Neuronal stem cell (in vitro differentiated cells): Measurements from ENCODE around the gene MCC.

Experiments
- DNase-seq: peaks from one replicate; pipeline ENCODE4 v3.0.0-alpha.2; 2013; ENCODE audit warnings: low spot score
- H2AFZ ChIP-seq: one replicate; pipeline ENCODE4 v1.6.1; 2013; ENCODE audit warnings: mild to moderate bottlenecking, low read length, inconsistent platforms
- H2AK5ac ChIP-seq: 2 replicates; pipeline ENCODE4 v1.6.1; 2013; ENCODE audit warnings: low read depth, mild to moderate bottlenecking, inconsistent platforms, low read length, moderate library complexity, mixed read lengths
- H2BK120ac ChIP-seq: 2 replicates; pipeline ENCODE4 v1.6.1; 2013; ENCODE audit warnings: low read depth, mild to moderate bottlenecking, inconsistent platforms, low read length, moderate library complexity, mixed read lengths
- H2BK12ac ChIP-seq: one replicate; pipeline ENCODE4 v1.6.1; 2013; ENCODE audit warnings: low read length, inconsistent platforms
- H2BK15ac ChIP-seq: 2 replicates; pipeline ENCODE4 v1.6.1; 2013; ENCODE audit warnings: mild to moderate bottlenecking, low read length, inconsistent platforms, mixed read lengths
- H2BK5ac ChIP-seq: one replicate; pipeline ENCODE4 v1.6.1; 2013; ENCODE audit warnings: inconsistent platforms, mild to moderate bottlenecking, low read length, moderate library complexity
- H3K14ac ChIP-seq: one replicate; pipeline ENCODE4 v1.6.1; 2013; ENCODE audit warnings: low read length, inconsistent platforms
- H3K18ac ChIP-seq: 2 replicates; pipeline ENCODE4 v1.6.1; 2013; ENCODE audit warnings: low read length, inconsistent platforms
- H3K23ac ChIP-seq: 2 replicates; pipeline ENCODE4 v1.6.1; 2013; ENCODE audit warnings: low read depth, mild to moderate bottlenecking, mixed read lengths, low read length, inconsistent platforms; ENCODE audit not compliant: poor library complexity
- H3K27ac ChIP-seq: replicated peaks from 3 replicates; pipeline ENCODE4 v1.5.1; 2013; ENCODE audit warnings: low read length, inconsistent platforms
- H3K27me3 ChIP-seq, 3 experiments: 2 replicates each; pipeline ENCODE4 v1.6.1; 2013; ENCODE audit warnings: low read length in 3 of 3, mild to moderate bottlenecking in 2 of 3, inconsistent platforms in 1 of 3, low read depth in 1 of 3, mixed read lengths in 1 of 3, moderate library complexity in 1 of 3; ENCODE audit not compliant: control insufficient read depth in 3 of 3, insufficient read depth in 3 of 3
- H3K36me3 ChIP-seq, 2 donors: replicated peaks in 1 of 2; 2 replicates each; pipeline ENCODE4 v1.6.1; 2013; ENCODE audit warnings: low read length in 2 of 2; ENCODE audit not compliant: control insufficient read depth in 2 of 2, insufficient read depth in 2 of 2
- H3K4ac ChIP-seq: 2 replicates; pipeline ENCODE4 v1.6.1; 2013; ENCODE audit warnings: inconsistent platforms, mild to moderate bottlenecking, low read length, moderate library complexity
- H3K4me1 ChIP-seq, 2 donors: 1 replicate in 1 of 2; 2 replicates in 1 of 2; pipeline ENCODE4 v1.6.1; 2013; ENCODE audit warnings: low read length in 2 of 2, low read depth in 1 of 2; ENCODE audit not compliant: control insufficient read depth in 2 of 2, insufficient read depth in 1 of 2
- H3K4me2 ChIP-seq: one replicate; pipeline ENCODE4 v1.6.1; 2013; ENCODE audit warnings: mild to moderate bottlenecking, low read length, inconsistent platforms; ENCODE audit not compliant: insufficient read depth, poor library complexity, severe bottlenecking
- H3K4me3 ChIP-seq, 2 donors: 2 replicates each; pipeline ENCODE4 v1.5.1; 2013; ENCODE audit warnings: low read length in 2 of 2, mild to moderate bottlenecking in 2 of 2, inconsistent platforms in 1 of 2, moderate library complexity in 1 of 2
- H3K79me1 ChIP-seq: one replicate; pipeline ENCODE4 v1.6.1; 2013; ENCODE audit warnings: low read depth, mild to moderate bottlenecking, inconsistent platforms, low read length, moderate library complexity
- H3K9ac ChIP-seq: one replicate; pipeline ENCODE4 v1.6.1; 2013; ENCODE audit warnings: mild to moderate bottlenecking, low read depth, low read length, inconsistent platforms; ENCODE audit not compliant: poor library complexity
- H3K9me3 ChIP-seq, 2 donors: replicated peaks in 1 of 2; 2 replicates each; pipeline versions ENCODE3 to v1.6.1; 2013; ENCODE audit warnings: low read length in 2 of 2, mild to moderate bottlenecking in 2 of 2, inconsistent platforms in 1 of 2, low read depth in 1 of 2, mixed read lengths in 1 of 2, moderate library complexity in 1 of 2; ENCODE audit not compliant: control insufficient read depth in 2 of 2, insufficient read depth in 1 of 2
- H4K8ac ChIP-seq: one replicate; pipeline ENCODE4 v1.6.1; 2013; ENCODE audit warnings: low read depth, mild to moderate bottlenecking, inconsistent platforms, low read length, moderate library complexity
- H4K91ac ChIP-seq: one replicate; pipeline ENCODE4 v1.6.1; 2013; ENCODE audit warnings: low read length, low read depth, mild to moderate bottlenecking, inconsistent platforms; ENCODE audit not compliant: poor library complexity
- WGBS, 2 donors: extraction: QIAGEN DNeasy Blood & Tissue Kit; methylation state at CpG; one replicate each; pipeline ENCODE4 v1.1.7; 2013; ENCODE audit warnings: missing lambda C conversion rate in 2 of 2, mixed read lengths in 1 of 2; ENCODE audit not compliant: insufficient read length in 2 of 2, insufficient replicate concordance in 1 of 2; ENCODE audit errors: extremely low coverage in 2 of 2; 5-methylcytosine and 5-hydroxymethylcytosine counted together

MCC gene

GRCh38 chr5:113505181-113505580 is 16.9 kb upstream of the MCC start:
- Histone ChIP-seq H3K79me1 (no peaks in the 10 kb centered on the region), H2BK12ac (no peak overlapping the region), H3K4ac (no peak overlapping the region), H4K8ac (no peak overlapping the region), H3K4me2 (no peak overlapping the region), H3K36me3 (no peaks in the 10 kb centered on the region), H2AFZ (no peak overlapping the region), H3K18ac (no peak overlapping the region), H3K27ac (no peak overlapping the region), H3K4me3 (no peak overlapping the region), H3K23ac (no peak overlapping the region), H2BK120ac (no peak overlapping the region), H2AK5ac (no peak overlapping the region), H3K9ac (no peak overlapping the region), H3K27me3 (no peaks in the 10 kb centered on the region), H3K14ac (no peak overlapping the region), H2BK5ac (no peak overlapping the region), H3K9me3 (no peaks in the 10 kb centered on the region), H3K4me1 (no peaks in the 10 kb centered on the region), H2BK15ac (no peak overlapping the region), H4K91ac (no peak overlapping the region)
- WGBS, 2 donors, result no CpG with 5 or more reads among the region's 5 CpGs
- no peak for DNase-seq

- Histone ChIP-seq H3K4me2 (no peak overlapping the region), H2AFZ (no peak overlapping the region), H4K91ac (no peak overlapping the region), H2BK15ac (no peak overlapping the region), H2BK120ac (no peak overlapping the region), H3K9ac (no peak overlapping the region), H2BK5ac (no peak overlapping the region), H3K4me1 (no peaks in the 10 kb centered on the region), H3K27me3 (no peaks in the 10 kb centered on the region), H2AK5ac (no peak overlapping the region), H3K36me3 (no peaks in the 10 kb centered on the region), H3K27ac (no peak overlapping the region), H3K4ac (no peak overlapping the region), H3K79me1 (no peaks in the 10 kb centered on the region), H3K14ac (no peak overlapping the region), H3K9me3 (no peaks in the 10 kb centered on the region), H2BK12ac (no peak overlapping the region), H3K23ac (no peak overlapping the region), H3K18ac (no peak overlapping the region), H3K4me3 (peak overlapping the region in 1 of 2 donors; percentile 12), H4K8ac (no peak overlapping the region)
- no CpG with 5 or more reads among the region's 1 CpG for WGBS, 2 donors
- no peak for DNase-seq
Observed at GRCh38 chr5:113503146-113503545, 14.9 kb upstream of the MCC start.

GRCh38 chr5:113502073-113502472 is 13.8 kb upstream of the MCC start:
- Histone ChIP-seq H2AFZ (no peak overlapping the region), H2BK120ac (no peak overlapping the region), H3K4me2 (no peak overlapping the region), H3K79me1 (no peaks in the 10 kb centered on the region), H3K4me1 (no peaks in the 10 kb centered on the region), H2AK5ac (no peak overlapping the region), H3K36me3 (no peaks in the 10 kb centered on the region), H3K14ac (no peak overlapping the region), H3K27ac (no peak overlapping the region), H3K4me3 (no peak overlapping the region), H2BK15ac (no peak overlapping the region), H2BK12ac (no peak overlapping the region), H3K23ac (no peak overlapping the region), H3K9me3 (no peaks in the 10 kb centered on the region), H3K4ac (no peak overlapping the region), H3K9ac (no peak overlapping the region), H3K27me3 (peaks cover 0 to 5% (median 0%) of the 10 kb centered on the region in 3 experiments), H2BK5ac (no peak overlapping the region), H4K8ac (no peak overlapping the region), H3K18ac (no peak overlapping the region), H4K91ac (no peak overlapping the region)
- WGBS, 2 donors, result no CpG with 5 or more reads among the region's 3 CpGs
- no peak for DNase-seq

GRCh38 chr5:113495422-113495841 is 7.2 kb upstream of the MCC start:
- Histone ChIP-seq H3K4ac (no peak overlapping the region), H3K36me3 (no peaks in the 10 kb centered on the region), H3K4me1 (no peaks in the 10 kb centered on the region), H3K27me3 (peaks cover 0 to 16% (median 2%) of the 10 kb centered on the region in 3 experiments), H3K18ac (no peak overlapping the region), H4K8ac (no peak overlapping the region), H3K23ac (no peak overlapping the region), H3K4me2 (no peak overlapping the region), H3K14ac (no peak overlapping the region), H2BK120ac (no peak overlapping the region), H3K9me3 (peaks cover 7 to 11% of the 10 kb centered on the region in 2 donors), H2BK5ac (no peak overlapping the region), H2BK15ac (no peak overlapping the region), H3K4me3 (no peak overlapping the region), H2AK5ac (no peak overlapping the region), H2BK12ac (no peak overlapping the region), H3K9ac (no peak overlapping the region), H3K79me1 (no peaks in the 10 kb centered on the region), H3K27ac (no peak overlapping the region), H2AFZ (no peak overlapping the region), H4K91ac (no peak overlapping the region)
- WGBS, 2 donors, result no CpG with 5 or more reads among the region's 1 CpG
- DNase-seq, result no peak
